OCI-LY3 (cell line): Measurements from ENCODE around the gene NPIPA5.

Source experiments
- CTCF ChIP-seq: fragments of 200-600, 300-600 bp; sonication (generic); IDR thresholded peaks from 2 replicates; pipeline ENCODE4 v1.5.1; 2014; ENCODE audit warnings: antibody characterized with exemption, low read length, low read depth
- EZH2phosphoT487 ChIP-seq: fragments of 200-600 bp; shearing (Covaris generic); IDR thresholded peaks from 2 replicates; pipeline ENCODE4 v1.6.1; 2018; ENCODE audit warnings: antibody characterized with exemption, mixed run types, low read depth

- TF ChIP-seq CTCF (no peak), EZH2phosphoT487 (no peak)
Measured at GRCh38 chr16:15425861-15426260, 47.8 kb upstream of the NPIPA5 start.
